GM23338 (cell line): ENCODE data around the gene ERCC3. TPM values are rescaled to one million over a fixed set of nuclear protein-coding genes. Genes with fewer than 3 reads are reported as not detected.

ENCODE experiments used
- ATAC-seq: fragments of 200-7000 bp; cut with Tn5 transposase; 3 replicates; pipeline ENCODE4 v1.9.1; 2020
- DNase-seq: peaks from one replicate; pipeline ENCODE4 v3.0.0-alpha.2; 2015; ENCODE audit warnings: low spot score
- H2AFZ ChIP-seq: fragments of 200-600 bp; sonication (generic); 2 replicates; pipeline ENCODE4 v1.8.0; 2016; ENCODE audit warnings: antibody characterized with exemption, mild to moderate bottlenecking, moderate library complexity
- H3F3A ChIP-seq: fragments of 200-600 bp; sonication (generic); replicated peaks from 2 replicates; pipeline ENCODE4 v1.8.0; 2017; ENCODE audit warnings: antibody characterized with exemption, mixed run types, low read depth
- H3K27ac ChIP-seq: fragments of 200-600 bp; sonication (generic); 2 replicates; pipeline ENCODE4 v1.6.1; 2016; ENCODE audit warnings: low read depth
- H3K27me3 ChIP-seq: fragments of 200-600 bp; sonication (generic); 2 replicates; pipeline ENCODE4 v1.8.0; 2016; ENCODE audit warnings: mild to moderate bottlenecking, mixed run types, moderate library complexity; ENCODE audit not compliant: insufficient read depth
- H3K36me3 ChIP-seq: fragments of 200-600 bp; sonication (generic); 2 replicates; pipeline ENCODE4 v1.8.0; 2016; ENCODE audit warnings: mild to moderate bottlenecking; ENCODE audit not compliant: insufficient read depth
- H3K4me1 ChIP-seq: fragments of 200-600 bp; sonication (generic); 2 replicates; pipeline ENCODE4 v1.8.0; 2016; ENCODE audit warnings: mild to moderate bottlenecking, moderate library complexity; ENCODE audit not compliant: insufficient read depth
- H3K4me2 ChIP-seq: fragments of 200-600 bp; sonication (generic); 2 replicates; pipeline ENCODE4 v1.7.1; 2017; ENCODE audit warnings: mixed run types
- H3K4me3 ChIP-seq: fragments of 200-600 bp; sonication (generic); 2 replicates; pipeline ENCODE4 v1.6.1; 2016; ENCODE audit warnings: mixed run types
- H3K79me2 ChIP-seq: fragments of 200-600 bp; sonication (generic); replicated peaks from 2 replicates; pipeline ENCODE4 v1.8.0; 2017; ENCODE audit warnings: mild to moderate bottlenecking; ENCODE audit not compliant: insufficient read depth
- H3K9me2 ChIP-seq: fragments of 200-600 bp; sonication (generic); 2 replicates; pipeline ENCODE4 v1.8.0; 2017; ENCODE audit not compliant: insufficient read depth
- H4K20me1 ChIP-seq: fragments of 200-600 bp; sonication (generic); replicated peaks from 2 replicates; pipeline ENCODE4 v1.8.0; 2017; ENCODE audit warnings: mild to moderate bottlenecking; ENCODE audit not compliant: insufficient read depth
- H3K27ac Mint-ChIP-seq: 2 replicates; pipeline ENCODE4 v1.8.0; 2020; ENCODE audit warnings: inconsistent platforms, mild to moderate bottlenecking, moderate library complexity, mixed read lengths
- H3K27me3 Mint-ChIP-seq: 3 replicates; pipeline ENCODE4 v1.8.0; 2022; ENCODE audit warnings: low read depth, mild to moderate bottlenecking, moderate library complexity, mixed read lengths, inconsistent platforms; ENCODE audit not compliant: insufficient read depth, poor library complexity
- H3K36me3 Mint-ChIP-seq: 3 replicates; pipeline ENCODE4 v1.8.0; 2021; ENCODE audit warnings: low read depth, mild to moderate bottlenecking, inconsistent platforms, moderate library complexity, mixed read lengths
- H3K4me1 Mint-ChIP-seq: 3 replicates; pipeline ENCODE4 v1.8.0; 2020; ENCODE audit warnings: mild to moderate bottlenecking, inconsistent platforms, mixed read lengths
- H3K4me3 Mint-ChIP-seq: 3 replicates; pipeline ENCODE4 v1.8.0; 2021; ENCODE audit warnings: moderate library complexity, mild to moderate bottlenecking, inconsistent platforms, mixed read lengths
- H3K9me3 Mint-ChIP-seq: 3 replicates; pipeline ENCODE4 v1.8.0; 2020; ENCODE audit warnings: moderate library complexity, mild to moderate bottlenecking, inconsistent platforms, mixed read lengths
- CREB1 ChIP-seq: fragments of 250-450 bp; sonication (Bioruptor Pico); IDR thresholded peaks from 2 replicates; pipeline ENCODE4 v1.5.0; 2020; ENCODE audit warnings: low read depth, mild to moderate bottlenecking, moderate library complexity
- ETS1 ChIP-seq: IDR thresholded peaks from 2 replicates; pipeline ENCODE4 v1.6.1; 2016; ENCODE audit warnings: antibody characterized with exemption
- EZH2 ChIP-seq: fragments of 200-600 bp; sonication (generic); IDR thresholded peaks from one replicate; pipeline ENCODE4 v1.8.0; 2017; ENCODE audit warnings: antibody characterized with exemption, mild to moderate bottlenecking, low read depth; ENCODE audit not compliant: unreplicated experiment
- EZH2phosphoT487 ChIP-seq: fragments of 200-600 bp; sonication (generic); IDR thresholded peaks from one replicate; pipeline ENCODE4 v1.8.1; 2018; ENCODE audit warnings: antibody characterized with exemption; ENCODE audit not compliant: unreplicated experiment
- JUNB ChIP-seq: IDR thresholded peaks from one replicate; pipeline ENCODE4 v1.6.1; 2016; ENCODE audit warnings: antibody characterized with exemption; ENCODE audit not compliant: unreplicated experiment
- NANOG ChIP-seq: IDR thresholded peaks from 2 replicates; pipeline ENCODE4 v1.6.1; 2016; ENCODE audit warnings: antibody characterized with exemption, borderline replicate concordance
- POLR2AphosphoS5 ChIP-seq: IDR thresholded peaks from 2 replicates; pipeline ENCODE4 v1.6.1; 2016; ENCODE audit warnings: antibody characterized with exemption, low read depth
- STAT1 ChIP-seq: IDR thresholded peaks from one replicate; pipeline ENCODE4 v1.6.1; 2016; ENCODE audit warnings: antibody characterized with exemption; ENCODE audit not compliant: unreplicated experiment
- ZNF114 ChIP-seq: fragments of 250-450 bp; sonication (Bioruptor Pico); IDR thresholded peaks from 2 replicates; pipeline ENCODE4 v1.5.0; 2020; ENCODE audit warnings: mild to moderate bottlenecking, moderate library complexity
- ZNF331 ChIP-seq: fragments of 250-450 bp; sonication (Bioruptor Pico); IDR thresholded peaks from 2 replicates; pipeline ENCODE4 v1.5.0; 2020; ENCODE audit warnings: low read depth, mild to moderate bottlenecking, moderate library complexity
- polyA plus RNA-seq: library from polyadenylated mRNA; unstranded; fragments of >200 nt; fragmentation: Nextera tagmentation; extraction: Ambion mirVana; gene quantifications from 2 replicates; pipeline ENCODE4 v1.2.1, GENCODE V29; 2016
- total RNA-seq: library from RNA; depleted of rRNA; stranded (reverse); fragments of >200 nt; shearing (Covaris generic); gene quantifications from 2 replicates; pipeline ENCODE4 v1.2.3, GENCODE V29; 2014
- TF ChIP-seq, protein P1 (sequence below), 2 experiments: fragments of 200-600 bp in 1 of 2; sonication (generic) in 1 of 2; conservative IDR thresholded peaks; 2 replicates each; pipeline versions ENCODE4 v1.5.1 to v1.6.1; 2016 to 2017; ENCODE audit warnings: antibody characterized with exemption in 2 of 2, low read depth in 2 of 2, mild to moderate bottlenecking in 2 of 2, moderate library complexity in 1 of 2
- TF ChIP-seq, protein P2 (sequence below): fragments of 250-450 bp; sonication (Bioruptor Pico); IDR thresholded peaks from 2 replicates; pipeline ENCODE4 v1.5.0; 2020; ENCODE audit warnings: mild to moderate bottlenecking, moderate library complexity
- TF ChIP-seq, protein P3 (sequence below): IDR thresholded peaks from one replicate; pipeline ENCODE4 v1.6.1; 2018; ENCODE audit warnings: antibody characterized with exemption; ENCODE audit not compliant: unreplicated experiment

ERCC3 gene
- total and polyA plus RNA-seq, 2 experiments from 2014 or later: 35.1 to 62.7 TPM

DNA sequence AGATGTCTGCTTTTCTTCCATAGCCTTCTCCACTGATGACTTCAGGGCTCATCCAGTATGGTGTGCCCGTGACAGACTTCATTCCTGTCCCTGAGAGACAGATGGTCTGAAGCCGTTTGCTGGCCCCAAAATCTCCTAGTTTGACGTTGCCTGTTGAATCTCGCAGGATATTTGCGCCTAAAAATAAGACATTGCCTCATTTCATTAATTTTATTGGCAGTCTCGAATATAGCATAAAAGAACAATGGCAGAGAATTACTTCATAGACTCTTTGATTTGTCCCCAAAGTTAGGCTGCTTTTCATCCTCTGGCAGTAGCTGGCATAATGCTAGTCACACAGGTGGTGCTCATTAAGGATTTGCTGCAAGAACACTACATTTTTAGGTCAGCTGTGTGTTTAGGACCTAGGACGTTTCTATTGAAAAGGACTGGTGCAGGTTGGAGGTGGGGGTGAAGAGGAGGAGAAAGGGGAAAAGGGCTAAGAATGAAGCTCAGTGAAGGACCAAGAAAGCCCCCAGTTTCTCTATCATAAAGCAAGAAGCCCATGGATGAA lies 14.7 kb upstream of the ERCC3 start:
- no peak for DNase-seq
- no peak overlapping the region for H3K4me2 ChIP-seq
- H3K9me2 ChIP-seq: no peaks in the 10 kb centered on the region
- TF ChIP-seq EZH2 (no peak), JUNB (no peak), STAT1 (no peak), POLR2AphosphoS5 (no peak), CREB1 (no peak), EZH2phosphoT487 (no peak), ETS1 (no peak), ZNF114 (CRISPR knock-in tag) (no peak), ZNF331 (CRISPR knock-in tag) (no peak), NANOG (no peak)
- TF ChIP-seq, protein P1, sequence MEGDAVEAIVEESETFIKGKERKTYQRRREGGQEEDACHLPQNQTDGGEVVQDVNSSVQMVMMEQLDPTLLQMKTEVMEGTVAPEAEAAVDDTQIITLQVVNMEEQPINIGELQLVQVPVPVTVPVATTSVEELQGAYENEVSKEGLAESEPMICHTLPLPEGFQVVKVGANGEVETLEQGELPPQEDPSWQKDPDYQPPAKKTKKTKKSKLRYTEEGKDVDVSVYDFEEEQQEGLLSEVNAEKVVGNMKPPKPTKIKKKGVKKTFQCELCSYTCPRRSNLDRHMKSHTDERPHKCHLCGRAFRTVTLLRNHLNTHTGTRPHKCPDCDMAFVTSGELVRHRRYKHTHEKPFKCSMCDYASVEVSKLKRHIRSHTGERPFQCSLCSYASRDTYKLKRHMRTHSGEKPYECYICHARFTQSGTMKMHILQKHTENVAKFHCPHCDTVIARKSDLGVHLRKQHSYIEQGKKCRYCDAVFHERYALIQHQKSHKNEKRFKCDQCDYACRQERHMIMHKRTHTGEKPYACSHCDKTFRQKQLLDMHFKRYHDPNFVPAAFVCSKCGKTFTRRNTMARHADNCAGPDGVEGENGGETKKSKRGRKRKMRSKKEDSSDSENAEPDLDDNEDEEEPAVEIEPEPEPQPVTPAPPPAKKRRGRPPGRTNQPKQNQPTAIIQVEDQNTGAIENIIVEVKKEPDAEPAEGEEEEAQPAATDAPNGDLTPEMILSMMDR (conservative IDR thresholded peaks at IDR 0.05; ENCODE audit: low read depth in 2 of 2): no peak
- TF ChIP-seq, protein P2, sequence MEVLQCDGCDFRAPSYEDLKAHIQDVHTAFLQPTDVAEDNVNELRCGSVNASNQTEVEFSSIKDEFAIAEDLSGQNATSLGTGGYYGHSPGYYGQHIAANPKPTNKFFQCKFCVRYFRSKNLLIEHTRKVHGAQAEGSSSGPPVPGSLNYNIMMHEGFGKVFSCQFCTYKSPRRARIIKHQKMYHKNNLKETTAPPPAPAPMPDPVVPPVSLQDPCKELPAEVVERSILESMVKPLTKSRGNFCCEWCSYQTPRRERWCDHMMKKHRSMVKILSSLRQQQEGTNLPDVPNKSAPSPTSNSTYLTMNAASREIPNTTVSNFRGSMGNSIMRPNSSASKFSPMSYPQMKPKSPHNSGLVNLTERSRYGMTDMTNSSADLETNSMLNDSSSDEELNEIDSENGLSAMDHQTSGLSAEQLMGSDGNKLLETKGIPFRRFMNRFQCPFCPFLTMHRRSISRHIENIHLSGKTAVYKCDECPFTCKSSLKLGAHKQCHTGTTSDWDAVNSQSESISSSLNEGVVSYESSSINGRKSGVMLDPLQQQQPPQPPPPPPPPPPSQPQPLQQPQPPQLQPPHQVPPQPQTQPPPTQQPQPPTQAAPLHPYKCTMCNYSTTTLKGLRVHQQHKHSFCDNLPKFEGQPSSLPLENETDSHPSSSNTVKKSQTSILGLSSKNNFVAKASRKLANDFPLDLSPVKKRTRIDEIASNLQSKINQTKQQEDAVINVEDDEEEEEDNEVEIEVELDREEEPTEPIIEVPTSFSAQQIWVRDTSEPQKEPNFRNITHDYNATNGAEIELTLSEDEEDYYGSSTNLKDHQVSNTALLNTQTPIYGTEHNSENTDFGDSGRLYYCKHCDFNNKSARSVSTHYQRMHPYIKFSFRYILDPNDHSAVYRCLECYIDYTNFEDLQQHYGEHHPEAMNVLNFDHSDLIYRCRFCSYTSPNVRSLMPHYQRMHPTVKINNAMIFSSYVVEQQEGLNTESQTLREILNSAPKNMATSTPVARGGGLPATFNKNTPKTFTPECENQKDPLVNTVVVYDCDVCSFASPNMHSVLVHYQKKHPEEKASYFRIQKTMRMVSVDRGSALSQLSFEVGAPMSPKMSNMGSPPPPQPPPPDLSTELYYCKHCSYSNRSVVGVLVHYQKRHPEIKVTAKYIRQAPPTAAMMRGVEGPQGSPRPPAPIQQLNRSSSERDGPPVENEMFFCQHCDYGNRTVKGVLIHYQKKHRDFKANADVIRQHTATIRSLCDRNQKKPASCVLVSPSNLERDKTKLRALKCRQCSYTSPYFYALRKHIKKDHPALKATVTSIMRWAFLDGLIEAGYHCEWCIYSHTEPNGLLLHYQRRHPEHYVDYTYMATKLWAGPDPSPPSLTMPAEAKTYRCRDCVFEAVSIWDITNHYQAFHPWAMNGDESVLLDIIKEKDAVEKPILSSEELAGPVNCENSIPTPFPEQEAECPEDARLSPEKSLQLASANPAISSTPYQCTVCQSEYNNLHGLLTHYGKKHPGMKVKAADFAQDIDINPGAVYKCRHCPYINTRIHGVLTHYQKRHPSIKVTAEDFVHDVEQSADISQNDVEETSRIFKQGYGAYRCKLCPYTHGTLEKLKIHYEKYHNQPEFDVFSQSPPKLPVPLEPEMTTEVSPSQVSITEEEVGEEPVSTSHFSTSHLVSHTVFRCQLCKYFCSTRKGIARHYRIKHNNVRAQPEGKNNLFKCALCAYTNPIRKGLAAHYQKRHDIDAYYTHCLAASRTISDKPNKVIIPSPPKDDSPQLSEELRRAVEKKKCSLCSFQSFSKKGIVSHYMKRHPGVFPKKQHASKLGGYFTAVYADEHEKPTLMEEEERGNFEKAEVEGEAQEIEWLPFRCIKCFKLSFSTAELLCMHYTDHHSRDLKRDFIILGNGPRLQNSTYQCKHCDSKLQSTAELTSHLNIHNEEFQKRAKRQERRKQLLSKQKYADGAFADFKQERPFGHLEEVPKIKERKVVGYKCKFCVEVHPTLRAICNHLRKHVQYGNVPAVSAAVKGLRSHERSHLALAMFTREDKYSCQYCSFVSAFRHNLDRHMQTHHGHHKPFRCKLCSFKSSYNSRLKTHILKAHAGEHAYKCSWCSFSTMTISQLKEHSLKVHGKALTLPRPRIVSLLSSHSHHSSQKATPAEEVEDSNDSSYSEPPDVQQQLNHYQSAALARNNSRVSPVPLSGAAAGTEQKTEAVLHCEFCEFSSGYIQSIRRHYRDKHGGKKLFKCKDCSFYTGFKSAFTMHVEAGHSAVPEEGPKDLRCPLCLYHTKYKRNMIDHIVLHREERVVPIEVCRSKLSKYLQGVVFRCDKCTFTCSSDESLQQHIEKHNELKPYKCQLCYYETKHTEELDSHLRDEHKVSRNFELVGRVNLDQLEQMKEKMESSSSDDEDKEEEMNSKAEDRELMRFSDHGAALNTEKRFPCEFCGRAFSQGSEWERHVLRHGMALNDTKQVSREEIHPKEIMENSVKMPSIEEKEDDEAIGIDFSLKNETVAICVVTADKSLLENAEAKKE (CRISPR knock-in tag): no peak
- TF ChIP-seq, protein P3, sequence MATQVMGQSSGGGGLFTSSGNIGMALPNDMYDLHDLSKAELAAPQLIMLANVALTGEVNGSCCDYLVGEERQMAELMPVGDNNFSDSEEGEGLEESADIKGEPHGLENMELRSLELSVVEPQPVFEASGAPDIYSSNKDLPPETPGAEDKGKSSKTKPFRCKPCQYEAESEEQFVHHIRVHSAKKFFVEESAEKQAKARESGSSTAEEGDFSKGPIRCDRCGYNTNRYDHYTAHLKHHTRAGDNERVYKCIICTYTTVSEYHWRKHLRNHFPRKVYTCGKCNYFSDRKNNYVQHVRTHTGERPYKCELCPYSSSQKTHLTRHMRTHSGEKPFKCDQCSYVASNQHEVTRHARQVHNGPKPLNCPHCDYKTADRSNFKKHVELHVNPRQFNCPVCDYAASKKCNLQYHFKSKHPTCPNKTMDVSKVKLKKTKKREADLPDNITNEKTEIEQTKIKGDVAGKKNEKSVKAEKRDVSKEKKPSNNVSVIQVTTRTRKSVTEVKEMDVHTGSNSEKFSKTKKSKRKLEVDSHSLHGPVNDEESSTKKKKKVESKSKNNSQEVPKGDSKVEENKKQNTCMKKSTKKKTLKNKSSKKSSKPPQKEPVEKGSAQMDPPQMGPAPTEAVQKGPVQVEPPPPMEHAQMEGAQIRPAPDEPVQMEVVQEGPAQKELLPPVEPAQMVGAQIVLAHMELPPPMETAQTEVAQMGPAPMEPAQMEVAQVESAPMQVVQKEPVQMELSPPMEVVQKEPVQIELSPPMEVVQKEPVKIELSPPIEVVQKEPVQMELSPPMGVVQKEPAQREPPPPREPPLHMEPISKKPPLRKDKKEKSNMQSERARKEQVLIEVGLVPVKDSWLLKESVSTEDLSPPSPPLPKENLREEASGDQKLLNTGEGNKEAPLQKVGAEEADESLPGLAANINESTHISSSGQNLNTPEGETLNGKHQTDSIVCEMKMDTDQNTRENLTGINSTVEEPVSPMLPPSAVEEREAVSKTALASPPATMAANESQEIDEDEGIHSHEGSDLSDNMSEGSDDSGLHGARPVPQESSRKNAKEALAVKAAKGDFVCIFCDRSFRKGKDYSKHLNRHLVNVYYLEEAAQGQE: no peak
- H3F3A ChIP-seq: no peaks in the 10 kb centered on the region
- no peak overlapping the region for H3K4me3 ChIP-seq
- H2AFZ ChIP-seq: no peak overlapping the region
- Mint-ChIP-seq H3K9me3 (no peaks in the 10 kb centered on the region), H3K27ac (no peak overlapping the region), H3K36me3 (no peaks in the 10 kb centered on the region; the same call in 2 of the 3 replicates), H3K4me3 (no peak overlapping the region), H3K27me3 (no peaks in the 10 kb centered on the region), H3K4me1 (no peaks in the 10 kb centered on the region)
- ATAC-seq: no peak
- H4K20me1 ChIP-seq: no peaks in the 10 kb centered on the region
- no peaks in the 10 kb centered on the region for H3K79me2 ChIP-seq
- H3K4me1 ChIP-seq: no peaks in the 10 kb centered on the region
- no peaks in the 10 kb centered on the region for H3K27me3 ChIP-seq
- no peak overlapping the region for H3K27ac ChIP-seq
- H3K36me3 ChIP-seq: 0 out of 2 replicates have a peak, but pooled peaks cover 4% of the 10 kb centered on the region
